ENCODE measurements around the gene SRGN. TPM values are rescaled to one million over a fixed set of nuclear protein-coding genes. Genes with fewer than 3 reads are reported as not detected.

The SRGN gene
- polyA plus RNA-seq, 1 donor from 2014 or later, result not detected

GRCh38 chr10:69042417-69042816 is 45.5 kb upstream of the SRGN start:
- TF ChIP-seq, protein P1, sequence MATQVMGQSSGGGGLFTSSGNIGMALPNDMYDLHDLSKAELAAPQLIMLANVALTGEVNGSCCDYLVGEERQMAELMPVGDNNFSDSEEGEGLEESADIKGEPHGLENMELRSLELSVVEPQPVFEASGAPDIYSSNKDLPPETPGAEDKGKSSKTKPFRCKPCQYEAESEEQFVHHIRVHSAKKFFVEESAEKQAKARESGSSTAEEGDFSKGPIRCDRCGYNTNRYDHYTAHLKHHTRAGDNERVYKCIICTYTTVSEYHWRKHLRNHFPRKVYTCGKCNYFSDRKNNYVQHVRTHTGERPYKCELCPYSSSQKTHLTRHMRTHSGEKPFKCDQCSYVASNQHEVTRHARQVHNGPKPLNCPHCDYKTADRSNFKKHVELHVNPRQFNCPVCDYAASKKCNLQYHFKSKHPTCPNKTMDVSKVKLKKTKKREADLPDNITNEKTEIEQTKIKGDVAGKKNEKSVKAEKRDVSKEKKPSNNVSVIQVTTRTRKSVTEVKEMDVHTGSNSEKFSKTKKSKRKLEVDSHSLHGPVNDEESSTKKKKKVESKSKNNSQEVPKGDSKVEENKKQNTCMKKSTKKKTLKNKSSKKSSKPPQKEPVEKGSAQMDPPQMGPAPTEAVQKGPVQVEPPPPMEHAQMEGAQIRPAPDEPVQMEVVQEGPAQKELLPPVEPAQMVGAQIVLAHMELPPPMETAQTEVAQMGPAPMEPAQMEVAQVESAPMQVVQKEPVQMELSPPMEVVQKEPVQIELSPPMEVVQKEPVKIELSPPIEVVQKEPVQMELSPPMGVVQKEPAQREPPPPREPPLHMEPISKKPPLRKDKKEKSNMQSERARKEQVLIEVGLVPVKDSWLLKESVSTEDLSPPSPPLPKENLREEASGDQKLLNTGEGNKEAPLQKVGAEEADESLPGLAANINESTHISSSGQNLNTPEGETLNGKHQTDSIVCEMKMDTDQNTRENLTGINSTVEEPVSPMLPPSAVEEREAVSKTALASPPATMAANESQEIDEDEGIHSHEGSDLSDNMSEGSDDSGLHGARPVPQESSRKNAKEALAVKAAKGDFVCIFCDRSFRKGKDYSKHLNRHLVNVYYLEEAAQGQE (IDR thresholded peaks at IDR 0.05; ENCODE audit: borderline replicate concordance), result no peak
- no peak for TF ChIP-seq SMC3 (conservative IDR thresholded peaks at IDR 0.05; ENCODE audit: poor library complexity)
- no peak for TF ChIP-seq TAF1 (IDR thresholded peaks at IDR 0.05; ENCODE audit: low read depth)
- no peak for TF ChIP-seq EP300 (conservative IDR thresholded peaks at IDR 0.05; ENCODE audit: poor library complexity, severe bottlenecking)
- no peak for TF ChIP-seq EZH2 (IDR thresholded peaks at IDR 0.05; ENCODE audit: borderline replicate concordance, insufficient read depth, low read length, poor library complexity, severe bottlenecking)
- TF ChIP-seq RAD21 (conservative IDR thresholded peaks at IDR 0.05), result no peak
- no peak for TF ChIP-seq MXI1 (conservative IDR thresholded peaks at IDR 0.05; ENCODE audit: poor library complexity, severe bottlenecking)
- TF ChIP-seq, protein P2, sequence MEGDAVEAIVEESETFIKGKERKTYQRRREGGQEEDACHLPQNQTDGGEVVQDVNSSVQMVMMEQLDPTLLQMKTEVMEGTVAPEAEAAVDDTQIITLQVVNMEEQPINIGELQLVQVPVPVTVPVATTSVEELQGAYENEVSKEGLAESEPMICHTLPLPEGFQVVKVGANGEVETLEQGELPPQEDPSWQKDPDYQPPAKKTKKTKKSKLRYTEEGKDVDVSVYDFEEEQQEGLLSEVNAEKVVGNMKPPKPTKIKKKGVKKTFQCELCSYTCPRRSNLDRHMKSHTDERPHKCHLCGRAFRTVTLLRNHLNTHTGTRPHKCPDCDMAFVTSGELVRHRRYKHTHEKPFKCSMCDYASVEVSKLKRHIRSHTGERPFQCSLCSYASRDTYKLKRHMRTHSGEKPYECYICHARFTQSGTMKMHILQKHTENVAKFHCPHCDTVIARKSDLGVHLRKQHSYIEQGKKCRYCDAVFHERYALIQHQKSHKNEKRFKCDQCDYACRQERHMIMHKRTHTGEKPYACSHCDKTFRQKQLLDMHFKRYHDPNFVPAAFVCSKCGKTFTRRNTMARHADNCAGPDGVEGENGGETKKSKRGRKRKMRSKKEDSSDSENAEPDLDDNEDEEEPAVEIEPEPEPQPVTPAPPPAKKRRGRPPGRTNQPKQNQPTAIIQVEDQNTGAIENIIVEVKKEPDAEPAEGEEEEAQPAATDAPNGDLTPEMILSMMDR (IDR thresholded peaks at IDR 0.05; ENCODE audit: poor library complexity, severe bottlenecking), result no peak
- no peaks in the 10 kb centered on the region for H3F3A ChIP-seq (ENCODE audit: insufficient read depth, low read length, poor library complexity, severe bottlenecking)
- H3K27ac ChIP-seq (ENCODE audit: low read length), result no peak overlapping the region

DNA sequence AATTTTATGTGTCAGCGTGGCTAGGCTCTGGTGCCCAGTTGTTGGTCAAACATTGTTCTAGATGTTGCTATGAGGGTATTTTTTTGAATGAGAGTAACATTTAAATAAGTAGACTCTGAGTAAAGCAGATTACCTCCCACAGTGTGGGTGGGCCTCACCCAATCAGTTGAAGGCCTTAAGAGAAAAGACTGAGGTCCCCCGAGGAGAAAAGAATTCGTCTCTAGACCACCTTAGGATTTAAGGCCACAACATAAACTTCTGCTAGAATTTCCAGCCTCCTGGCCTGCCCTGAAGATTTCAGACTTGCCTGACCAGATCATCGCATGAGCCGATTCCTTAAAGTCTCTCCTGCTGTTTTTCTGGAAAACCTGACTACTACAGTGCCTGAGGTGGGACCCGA is 45.1 kb upstream of the SRGN start:
- H3K79me2 ChIP-seq (replicated peaks; ENCODE audit: insufficient read depth, low read length), result no peaks in the 10 kb centered on the region

More at GRCh38 chr10:69042417-69042816, 45.5 kb upstream of the SRGN start:
- Histone ChIP-seq H4K20me1 (ENCODE audit: insufficient read depth) (no peaks in the 10 kb centered on the region), H2AFZ (ENCODE audit: low read depth, low read length) (no peak overlapping the region), H3K4me3 (ENCODE audit: low read length) (no peak overlapping the region), H3K79me2 (replicated peaks; ENCODE audit: insufficient read depth, low read length) (no peaks in the 10 kb centered on the region), H3K9me3 (ENCODE audit: low read length) (no peaks in the 10 kb centered on the region), H3K9me2 (ENCODE audit: insufficient read depth, low read length) (no peaks in the 10 kb centered on the region), H3K36me3 (ENCODE audit: insufficient read depth, low read length) (no peaks in the 10 kb centered on the region), H3K4me2 (ENCODE audit: low read length) (no peak overlapping the region), H3K27me3 (ENCODE audit: insufficient read depth, low read depth, low read length) (no peaks in the 10 kb centered on the region), H3K9ac (ENCODE audit: low read length) (no peak overlapping the region)

More for the DNA sequence above, 45.1 kb upstream of the SRGN start:
- TF ChIP-seq POLR2AphosphoS5 (IDR thresholded peaks at IDR 0.05) (no peak), EP300 (conservative IDR thresholded peaks at IDR 0.05; ENCODE audit: poor library complexity, severe bottlenecking) (no peak), EZH2 (IDR thresholded peaks at IDR 0.05; ENCODE audit: borderline replicate concordance, insufficient read depth, low read length, poor library complexity, severe bottlenecking) (no peak), RAD21 (conservative IDR thresholded peaks at IDR 0.05) (no peak)
- H3K4me3 ChIP-seq (ENCODE audit: low read length), result no peak overlapping the region
- no peaks in the 10 kb centered on the region for H3F3A ChIP-seq (ENCODE audit: insufficient read depth, low read length, poor library complexity, severe bottlenecking)
- no peaks in the 10 kb centered on the region for H3K27me3 ChIP-seq (ENCODE audit: insufficient read depth, low read depth, low read length)
- H3K9me3 ChIP-seq (ENCODE audit: low read length), result no peaks in the 10 kb centered on the region
- no peak overlapping the region for H3K4me2 ChIP-seq (ENCODE audit: low read length)
- no peak overlapping the region for H3K27ac ChIP-seq (ENCODE audit: low read length)
- H4K20me1 ChIP-seq (ENCODE audit: insufficient read depth), result no peaks in the 10 kb centered on the region
- H3K9ac ChIP-seq (ENCODE audit: low read length), result no peak overlapping the region
- H3K9me2 ChIP-seq (ENCODE audit: insufficient read depth, low read length), result no peaks in the 10 kb centered on the region
- no peaks in the 10 kb centered on the region for H3K36me3 ChIP-seq (ENCODE audit: insufficient read depth, low read length)
- H2AFZ ChIP-seq (ENCODE audit: low read depth, low read length), result no peak overlapping the region

All from neural cell (in vitro differentiated cells).